22Rv1 (cell line): ENCODE results near the gene SCUBE1.

Experiments used
- ZFX ChIP-seq: fragments of 450-650 bp; IDR thresholded peaks from 2 replicates; pipeline ENCODE4 v1.6.1; 2017; ENCODE audit warnings: antibody characterized with exemption, borderline replicate concordance
- TF ChIP-seq, protein P1 (sequence below): fragments of 450-650 bp; IDR thresholded peaks from 2 replicates; pipeline ENCODE4 v1.5.1; 2017; ENCODE audit warnings: mild to moderate bottlenecking

GRCh38 chr22:43325176-43325575 lies 18.0 kb downstream of the SCUBE1 start:
- TF ChIP-seq, protein P1, sequence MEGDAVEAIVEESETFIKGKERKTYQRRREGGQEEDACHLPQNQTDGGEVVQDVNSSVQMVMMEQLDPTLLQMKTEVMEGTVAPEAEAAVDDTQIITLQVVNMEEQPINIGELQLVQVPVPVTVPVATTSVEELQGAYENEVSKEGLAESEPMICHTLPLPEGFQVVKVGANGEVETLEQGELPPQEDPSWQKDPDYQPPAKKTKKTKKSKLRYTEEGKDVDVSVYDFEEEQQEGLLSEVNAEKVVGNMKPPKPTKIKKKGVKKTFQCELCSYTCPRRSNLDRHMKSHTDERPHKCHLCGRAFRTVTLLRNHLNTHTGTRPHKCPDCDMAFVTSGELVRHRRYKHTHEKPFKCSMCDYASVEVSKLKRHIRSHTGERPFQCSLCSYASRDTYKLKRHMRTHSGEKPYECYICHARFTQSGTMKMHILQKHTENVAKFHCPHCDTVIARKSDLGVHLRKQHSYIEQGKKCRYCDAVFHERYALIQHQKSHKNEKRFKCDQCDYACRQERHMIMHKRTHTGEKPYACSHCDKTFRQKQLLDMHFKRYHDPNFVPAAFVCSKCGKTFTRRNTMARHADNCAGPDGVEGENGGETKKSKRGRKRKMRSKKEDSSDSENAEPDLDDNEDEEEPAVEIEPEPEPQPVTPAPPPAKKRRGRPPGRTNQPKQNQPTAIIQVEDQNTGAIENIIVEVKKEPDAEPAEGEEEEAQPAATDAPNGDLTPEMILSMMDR = no peak
- no peak for TF ChIP-seq ZFX
